Nephron progenitor cell (in vitro differentiated cells): ENCODE data around the gene SDF4.

Source experiments
- DNase-seq: peaks from one replicate; pipeline ENCODE4 v3.0.0; 2021
- H3K27ac Mint-ChIP-seq: 2 replicates; pipeline ENCODE4 v1.8.0; 2021; ENCODE audit warnings: mild to moderate bottlenecking, moderate library complexity, mixed read lengths
- H3K27me3 Mint-ChIP-seq: 2 replicates; pipeline ENCODE4 v1.8.0; 2021; ENCODE audit warnings: mild to moderate bottlenecking, low read depth, mixed read lengths; ENCODE audit not compliant: poor library complexity
- H3K36me3 Mint-ChIP-seq: 2 replicates; pipeline ENCODE4 v1.8.0; 2021; ENCODE audit warnings: low read depth, mixed read lengths
- H3K4me1 Mint-ChIP-seq: 2 replicates; pipeline ENCODE4 v1.8.0; 2021; ENCODE audit warnings: mixed read lengths
- H3K4me3 Mint-ChIP-seq: 2 replicates; pipeline ENCODE4 v1.8.0; 2021; ENCODE audit warnings: mild to moderate bottlenecking, moderate library complexity, mixed read lengths
- H3K9me3 Mint-ChIP-seq: 2 replicates; pipeline ENCODE4 v1.8.0; 2021; ENCODE audit warnings: mild to moderate bottlenecking, moderate library complexity, mixed read lengths
- CTCF ChIP-seq: fragments of 200-600 bp; sonication (generic); IDR thresholded peaks from 2 replicates; pipeline ENCODE4 v1.5.0; 2021; ENCODE audit warnings: antibody characterized with exemption

SDF4 gene

GRCh38 chr1:1274931-1275431 lies 43.2 kb upstream of the SDF4 start:
- DNase-seq, result no peak
- H3K4me1 Mint-ChIP-seq, result peaks cover 45% of the 10 kb centered on the region
- no peak overlapping the region for H3K27ac Mint-ChIP-seq
- no peaks in the 10 kb centered on the region for H3K9me3 Mint-ChIP-seq
- peak overlapping the region; percentile 80 for H3K4me3 Mint-ChIP-seq
- H3K27me3 Mint-ChIP-seq, result peaks cover 3% of the 10 kb centered on the region
- TF ChIP-seq CTCF, result no peak
- peaks cover 7% of the 10 kb centered on the region for H3K36me3 Mint-ChIP-seq

- TF ChIP-seq CTCF, result no peak
- H3K36me3 Mint-ChIP-seq, result peaks cover 10% of the 10 kb centered on the region
- H3K9me3 Mint-ChIP-seq, result no peaks in the 10 kb centered on the region
- peak overlapping the region; percentile 80 for H3K4me3 Mint-ChIP-seq
- no peak for DNase-seq
- H3K27ac Mint-ChIP-seq, result no peak overlapping the region
- peaks cover 3% of the 10 kb centered on the region for H3K27me3 Mint-ChIP-seq
- H3K4me1 Mint-ChIP-seq, result peaks cover 49% of the 10 kb centered on the region
These were observed 42.6 kb upstream of the SDF4 start for GRCh38 chr1:1274299-1274930.

- Mint-ChIP-seq H3K27me3 (peaks cover 3% of the 10 kb centered on the region), H3K4me1 (peaks cover 49% of the 10 kb centered on the region), H3K9me3 (no peaks in the 10 kb centered on the region), H3K36me3 (peaks cover 10% of the 10 kb centered on the region), H3K27ac (no peak within 1 kb of the TSS), H3K4me3 (peak within 1 kb of the TSS; percentile 88)
- TF ChIP-seq CTCF, result no peak
- DNase-seq, result peak; percentile 95
These were observed 41.9 kb upstream of the SDF4 start, which contains the start of gene UBE2J2 for GRCh38 chr1:1273512-1274298. UBE2J2 (minus strand) TSS chr1:1273854; CDS start chr1:1267992, 5,862 bp downstream.

- Mint-ChIP-seq H3K4me1 (peaks cover 49% of the 10 kb centered on the region), H3K27ac (no peak overlapping the region), H3K27me3 (peaks cover 3% of the 10 kb centered on the region), H3K4me3 (peak overlapping the region; percentile 88), H3K9me3 (no peaks in the 10 kb centered on the region), H3K36me3 (peaks cover 11% of the 10 kb centered on the region)
- no peak for TF ChIP-seq CTCF
- DNase-seq, result peak; percentile 38
These were observed 41.4 kb upstream of the SDF4 start for GRCh38 chr1:1273209-1273511.

- Mint-ChIP-seq H3K4me1 (peaks cover 49% of the 10 kb centered on the region), H3K9me3 (no peaks in the 10 kb centered on the region), H3K4me3 (peak overlapping the region; percentile 88), H3K27ac (peak overlapping the region; percentile 83), H3K36me3 (peaks cover 15% of the 10 kb centered on the region), H3K27me3 (peaks cover 3% of the 10 kb centered on the region)
- no peak for DNase-seq
- TF ChIP-seq CTCF, result no peak
These were observed 40.8 kb upstream of the SDF4 start for GRCh38 chr1:1272341-1273208.
